SU-DHL-6 (cell line): ENCODE results near the gene NCR3LG1.

Experiments used
- H2AFZ ChIP-seq: fragments of 200-600 bp; sonication (generic); 2 replicates; pipeline ENCODE4 v1.6.1; 2014; ENCODE audit warnings: low read depth, mild to moderate bottlenecking, moderate library complexity, mixed read lengths, antibody characterized with exemption, low read length; ENCODE audit not compliant: severe bottlenecking
- H3F3A ChIP-seq: fragments of 200-600 bp; shearing (Covaris generic); 2 replicates; pipeline ENCODE4 v1.6.0; 2016; ENCODE audit warnings: antibody characterized with exemption, mild to moderate bottlenecking; ENCODE audit not compliant: insufficient read depth
- H3K27ac ChIP-seq: fragments of 200-600 bp; sonication (generic); 2 replicates; pipeline ENCODE4 v1.5.1; 2016; ENCODE audit warnings: low read depth, mild to moderate bottlenecking, low read length, moderate library complexity, mixed read lengths
- H3K27me3 ChIP-seq: fragments of 200-600 bp; sonication (generic), shearing (Covaris generic); 2 replicates; pipeline ENCODE4 v1.6.0; 2014; ENCODE audit warnings: mild to moderate bottlenecking, low read length
- H3K36me3 ChIP-seq: fragments of 200-600 bp; sonication (generic); 2 replicates; pipeline ENCODE4 v1.6.1; 2014; ENCODE audit warnings: mild to moderate bottlenecking, low read length, mixed read lengths
- H3K4me2 ChIP-seq: fragments of 300-600, 200-600 bp; shearing (Covaris generic), sonication (generic); 2 replicates; pipeline ENCODE4 v1.6.0; 2014; ENCODE audit warnings: low read length, low read depth, mild to moderate bottlenecking; ENCODE audit not compliant: poor library complexity, severe bottlenecking
- H3K4me3 ChIP-seq: fragments of 200-600 bp; sonication (generic); 2 replicates; pipeline ENCODE4 v1.5.1; 2014; ENCODE audit warnings: antibody characterized with exemption, low read length, mild to moderate bottlenecking, mixed read lengths; ENCODE audit not compliant: insufficient read depth, poor library complexity, severe bottlenecking
- H3K79me2 ChIP-seq: fragments of 200-600 bp; sonication (generic); 2 replicates; pipeline ENCODE4 v1.6.1; 2014; ENCODE audit warnings: mild to moderate bottlenecking, low read length, moderate library complexity; ENCODE audit not compliant: insufficient read depth
- H3K9ac ChIP-seq: fragments of 200-600 bp; sonication (generic); 2 replicates; pipeline ENCODE4 v1.7.0; 2014; ENCODE audit warnings: mild to moderate bottlenecking, low read length
- H3K9me2 ChIP-seq: fragments of 200-600 bp; sonication (generic); replicated peaks from 2 replicates; pipeline ENCODE4 v1.6.1; 2014; ENCODE audit warnings: low read length; ENCODE audit not compliant: insufficient read depth
- H3K9me3 ChIP-seq: fragments of 200-600 bp; sonication (generic); 2 replicates; pipeline ENCODE4 v1.6.1; 2014; ENCODE audit warnings: low read length, mixed read lengths; ENCODE audit not compliant: insufficient read depth
- H4K20me1 ChIP-seq: fragments of 200-600 bp; sonication (generic); 2 replicates; pipeline ENCODE4 v1.6.1; 2014; ENCODE audit warnings: low read depth, mild to moderate bottlenecking, antibody characterized with exemption, low read length, moderate library complexity, mixed read lengths
- CTCF ChIP-seq: fragments of 200-600 bp; sonication (generic); IDR thresholded peaks from one replicate; pipeline ENCODE4 v1.5.1; 2017; ENCODE audit warnings: antibody characterized with exemption, mild to moderate bottlenecking, low read length, moderate library complexity; ENCODE audit not compliant: insufficient read depth, poor library complexity, severe bottlenecking
- EZH2phosphoT487 ChIP-seq: fragments of 200-600 bp; sonication (generic), shearing (Covaris generic); conservative IDR thresholded peaks from 2 replicates; pipeline ENCODE4 v1.6.1; 2018; ENCODE audit warnings: mild to moderate bottlenecking, antibody characterized with exemption, low read length, moderate library complexity, mixed read lengths

NCR3LG1 gene

GRCh38 chr11:17391493-17392355 lies 40.1 kb downstream of the NCR3LG1 start:
- H3K27me3 ChIP-seq = no peaks in the 10 kb centered on the region
- H3K9me2 ChIP-seq = no peaks in the 10 kb centered on the region
- H4K20me1 ChIP-seq = no peaks in the 10 kb centered on the region
- no peak overlapping the region for H3K4me2 ChIP-seq
- H3K27ac ChIP-seq = no peak overlapping the region
- H3K4me3 ChIP-seq = no peak overlapping the region
- no peak overlapping the region for H3K9ac ChIP-seq
- TF ChIP-seq EZH2phosphoT487 (no peak), CTCF (no peak)
- 0 out of 2 replicates have a peak, but pooled peaks cover 3% of the 10 kb centered on the region for H3F3A ChIP-seq
- no peak overlapping the region for H2AFZ ChIP-seq
- no peaks in the 10 kb centered on the region for H3K9me3 ChIP-seq
- no peaks in the 10 kb centered on the region for H3K36me3 ChIP-seq
- H3K79me2 ChIP-seq = no peaks in the 10 kb centered on the region

- Histone ChIP-seq H3K79me2 (no peaks in the 10 kb centered on the region), H3F3A (0 out of 2 replicates have a peak, but pooled peaks cover 3% of the 10 kb centered on the region), H3K36me3 (no peaks in the 10 kb centered on the region), H4K20me1 (no peaks in the 10 kb centered on the region), H3K4me2 (no peak overlapping the region), H2AFZ (no peak overlapping the region), H3K9me3 (no peaks in the 10 kb centered on the region), H3K9me2 (no peaks in the 10 kb centered on the region), H3K27me3 (no peaks in the 10 kb centered on the region), H3K4me3 (no peak overlapping the region), H3K9ac (no peak overlapping the region), H3K27ac (no peak overlapping the region)
- TF ChIP-seq CTCF (no peak), EZH2phosphoT487 (no peak)
These were observed 41.3 kb downstream of the NCR3LG1 start for GRCh38 chr11:17392872-17393271.

- no peak for TF ChIP-seq EZH2phosphoT487
- no peak for TF ChIP-seq CTCF
- Histone ChIP-seq H3K27ac (no peak overlapping the region), H3K9ac (no peak overlapping the region), H3K4me3 (no peak overlapping the region), H3K4me2 (no peak overlapping the region), H3F3A (0 out of 2 replicates have a peak, but pooled peaks cover 3% of the 10 kb centered on the region), H3K27me3 (no peaks in the 10 kb centered on the region), H3K9me2 (no peaks in the 10 kb centered on the region), H2AFZ (no peak overlapping the region), H3K36me3 (no peaks in the 10 kb centered on the region), H3K9me3 (no peaks in the 10 kb centered on the region), H3K79me2 (no peaks in the 10 kb centered on the region), H4K20me1 (no peaks in the 10 kb centered on the region)
These were observed 41.9 kb downstream of the NCR3LG1 start for GRCh38 chr11:17393472-17393871.
